Tibial artery (tissue), 4 donors: Measurements from ENCODE around the gene SMPD2.

ENCODE experiments used
- DNase-seq, 2 donors: peaks; one replicate each; pipeline ENCODE4 v3.0.0-alpha.2; 2019
- H3K27ac ChIP-seq, 2 donors: fragments of 200-600 bp; sonication (generic) in 1 of 2; 1 replicate in 1 of 2; 2 replicates in 1 of 2; pipeline ENCODE4 v1.5.1; 2018 to 2019; ENCODE audit warnings: mild to moderate bottlenecking in 1 of 2
- H3K27me3 ChIP-seq, 2 donors: fragments of 200-600 bp; sonication (generic) in 1 of 2; one replicate each; pipeline versions ENCODE4 v1.5.1 to v1.6.0; 2016 to 2019
- H3K36me3 ChIP-seq, 3 donors: fragments of 200-600 bp; sonication (generic) in 2 of 3; one replicate each; pipeline ENCODE4 v1.5.1; 2016 to 2019; ENCODE audit warnings: mild to moderate bottlenecking in 2 of 3
- H3K4me1 ChIP-seq, 4 donors: fragments of 200-600 bp; sonication (generic) in 2 of 4; 1 replicate in 3 of 4; 2 replicates in 1 of 4; pipeline ENCODE4 v1.5.1; 2016 to 2019
- H3K4me3 ChIP-seq, 2 donors: fragments of 200-600 bp; sonication (generic) in 1 of 2; 1 replicate in 1 of 2; 2 replicates in 1 of 2; pipeline ENCODE4 v1.5.1; 2018 to 2019; ENCODE audit warnings: mild to moderate bottlenecking in 2 of 2
- H3K9me3 ChIP-seq, 3 donors: fragments of 200-600 bp; sonication (generic) in 1 of 3; one replicate each; pipeline ENCODE4 v1.5.1; 2016 to 2019
- CTCF ChIP-seq, 2 experiments: fragments of 200-600 bp in 1 of 2; fragments of 450-650 bp in 1 of 2; IDR thresholded peaks; one replicate each; pipeline ENCODE4 v1.5.1; 2017 to 2019; ENCODE audit warnings: antibody characterized with exemption in 2 of 2, mild to moderate bottlenecking in 1 of 2, moderate library complexity in 1 of 2
- intact Hi-C: fragments of 100-400 bp; cut with DNase I; formaldehyde crosslinking; loops from one replicate; pipeline ENCODE4 v1.15.0; 2023; ENCODE audit warnings: low total_unique reads

Gene SMPD2

GRCh38 chr6:109491207-109491938 is 50.8 kb downstream of the SMPD2 start:
- TF ChIP-seq CTCF (IDR thresholded peaks at IDR 0.05): no peak
- intact Hi-C loops: no loop called here
- no peaks in the 10 kb centered on the region for H3K27me3 ChIP-seq
- H3K27ac ChIP-seq: no peak overlapping the region
- no peak for DNase-seq
- no peak overlapping the region for H3K4me3 ChIP-seq
- no peaks in the 10 kb centered on the region for H3K36me3 ChIP-seq
- no peaks in the 10 kb centered on the region for H3K9me3 ChIP-seq
- no peaks in the 10 kb centered on the region for H3K4me1 ChIP-seq
